Stomach smooth muscle (tissue), 2 donors: ENCODE results near the gene ZNF8.
A peak's percentile ranks its signal among the peaks of the same experiment; 100 is the strongest.
"Not testable (repeated sequence)": the region's sequence is repeated elsewhere in the genome, so short reads cannot be mapped to it uniquely, and the experiment has no call there.

Experiments
- H3K27ac ChIP-seq: one replicate; pipeline ENCODE4 v1.7.0; 2013; ENCODE audit warnings: mild to moderate bottlenecking, low read length, inconsistent platforms
- H3K27me3 ChIP-seq, 2 donors: one replicate each; pipeline ENCODE4 v1.7.0; 2013; ENCODE audit warnings: low read length in 2 of 2; ENCODE audit not compliant: insufficient read depth in 2 of 2, control insufficient read depth in 1 of 2
- H3K36me3 ChIP-seq, 2 donors: one replicate each; pipeline ENCODE4 v1.7.0; 2013; ENCODE audit warnings: low read length in 2 of 2; ENCODE audit not compliant: control insufficient read depth in 2 of 2, insufficient read depth in 2 of 2
- H3K4me1 ChIP-seq: one replicate; pipeline ENCODE4 v1.7.0; 2013; ENCODE audit warnings: low read length; ENCODE audit not compliant: control insufficient read depth, insufficient read depth
- H3K4me3 ChIP-seq, 2 donors: one replicate each; pipeline ENCODE4 v1.7.0; 2013; ENCODE audit warnings: low read length in 2 of 2
- H3K9ac ChIP-seq, 2 donors: one replicate each; pipeline ENCODE4 v1.7.0; 2013; ENCODE audit warnings: low read length in 2 of 2, mild to moderate bottlenecking in 1 of 2
- H3K9me3 ChIP-seq, 2 donors: one replicate each; pipeline ENCODE4 v1.7.0; 2013; ENCODE audit warnings: low read length in 2 of 2; ENCODE audit not compliant: control insufficient read depth in 2 of 2
- donor health status: healthy.
- donor health status: Pancreatic carcinoma.

The ZNF8 gene

GRCh38 chr19:58294743-58295374 is 16.1 kb downstream of the ZNF8 start:
- H3K9me3 ChIP-seq: peaks cover 7 to 20% of the 10 kb centered on the region in 2 donors
- H3K4me1 ChIP-seq: no peaks in the 10 kb centered on the region
- no peaks in the 10 kb centered on the region for H3K27me3 ChIP-seq
- H3K9ac ChIP-seq: no peak overlapping the region
- H3K4me3 ChIP-seq: no peak overlapping the region
- peaks cover 43 to 45% of the 10 kb centered on the region in 2 donors for H3K36me3 ChIP-seq
- no peak overlapping the region for H3K27ac ChIP-seq

GRCh38 chr19:58296104-58296503 is 17.3 kb downstream of the ZNF8 start:
- Histone ChIP-seq H3K9ac (no peak overlapping the region), H3K4me1 (no peaks in the 10 kb centered on the region), H3K27ac (no peak overlapping the region), H3K36me3 (peaks cover 49 to 54% of the 10 kb centered on the region in 2 donors), H3K9me3 (peaks cover 7 to 20% of the 10 kb centered on the region in 2 donors), H3K4me3 (no peak overlapping the region), H3K27me3 (no peaks in the 10 kb centered on the region)

- H3K9ac ChIP-seq: no peak overlapping the region
- no peak overlapping the region for H3K4me3 ChIP-seq
- peaks cover 13 to 22% of the 10 kb centered on the region in 2 donors for H3K36me3 ChIP-seq
- H3K27ac ChIP-seq: no peak overlapping the region
- H3K4me1 ChIP-seq: no peaks in the 10 kb centered on the region
- no peaks in the 10 kb centered on the region for H3K27me3 ChIP-seq
- no peaks in the 10 kb centered on the region for H3K9me3 ChIP-seq
Observed at GRCh38 chr19:58300620-58301019, 21.9 kb downstream of the ZNF8 start.

- Histone ChIP-seq H3K27me3 (no peaks in the 10 kb centered on the region), H3K4me1 (peaks cover 10% of the 10 kb centered on the region), H3K36me3 (peaks cover 23 to 28% of the 10 kb centered on the region in 2 donors), H3K4me3 (peak overlapping the region in 1 of 2 donors; percentile 99), H3K9me3 (no peaks in the 10 kb centered on the region), H3K9ac (peak overlapping the region in 1 of 2 donors; percentile 68), H3K27ac (peak overlapping the region; percentile 58)
Observed at GRCh38 chr19:58304255-58304654, 25.5 kb downstream of the ZNF8 start.

GRCh38 chr19:58304748-58305064 is 26.0 kb downstream of the ZNF8 start:
- H3K4me3 ChIP-seq: peak overlapping the region; percentile 98 to 99
- no peaks in the 10 kb centered on the region for H3K9me3 ChIP-seq
- peak overlapping the region; percentile 58 for H3K27ac ChIP-seq
- H3K36me3 ChIP-seq: peaks cover 23 to 28% of the 10 kb centered on the region in 2 donors
- no peaks in the 10 kb centered on the region for H3K27me3 ChIP-seq
- peaks cover 10% of the 10 kb centered on the region for H3K4me1 ChIP-seq
- peak overlapping the region; percentile 68 to 79 for H3K9ac ChIP-seq

- peaks cover 10% of the 10 kb centered on the region for H3K4me1 ChIP-seq
- H3K27me3 ChIP-seq: no peaks in the 10 kb centered on the region
- H3K9me3 ChIP-seq: no peaks in the 10 kb centered on the region
- peak within 1 kb of the TSS; percentile 58 for H3K27ac ChIP-seq
- H3K9ac ChIP-seq: peak within 1 kb of the TSS; percentile 94 to 97
- peaks cover 20 to 22% of the 10 kb centered on the region in 2 donors for H3K36me3 ChIP-seq
- peak within 1 kb of the TSS; percentile 98 to 99 for H3K4me3 ChIP-seq
Observed at GRCh38 chr19:58305065-58305931, 26.5 kb downstream of the ZNF8 start, which contains the start of gene ERVK3-1. TSS of gene ERVK3-1 (plus strand) at chr19:58305377. CDS start at chr19:58312169, 6,792 bp downstream.

GRCh38 chr19:58305932-58306323 is 27.2 kb downstream of the ZNF8 start:
- Histone ChIP-seq H3K9ac (peak overlapping the region; percentile 94 to 97), H3K27ac (peak overlapping the region; percentile 58), H3K27me3 (no peaks in the 10 kb centered on the region), H3K4me3 (peak overlapping the region; percentile 98 to 99), H3K9me3 (no peaks in the 10 kb centered on the region), H3K36me3 (peaks cover 15% of the 10 kb centered on the region in 2 donors), H3K4me1 (peaks cover 10% of the 10 kb centered on the region)

GRCh38 chr19:58307736-58308135 is 29.0 kb downstream of the ZNF8 start:
- Histone ChIP-seq H3K4me3 (no peak overlapping the region), H3K27ac (no peak overlapping the region), H3K36me3 (peaks cover 22 to 30% of the 10 kb centered on the region in 2 donors), H3K27me3 (no peaks in the 10 kb centered on the region), H3K4me1 (peaks cover 10% of the 10 kb centered on the region), H3K9me3 (no peaks in the 10 kb centered on the region), H3K9ac (no peak overlapping the region)

GRCh38 chr19:58310685-58311084 is 31.9 kb downstream of the ZNF8 start:
- H3K27ac ChIP-seq, H3K9ac ChIP-seq, H3K4me1 ChIP-seq, H3K9me3 ChIP-seq, H3K27me3 ChIP-seq, H3K4me3 ChIP-seq: not testable (repeated sequence)
- peaks cover 42 to 52% of the 10 kb centered on the region in 2 donors for H3K36me3 ChIP-seq

- Histone ChIP-seq H3K9ac (no peak overlapping the region), H3K4me3 (no peak overlapping the region), H3K27ac (no peak overlapping the region), H3K36me3 (peaks cover 42 to 56% of the 10 kb centered on the region in 2 donors), H3K4me1 (peaks cover 3% of the 10 kb centered on the region), H3K9me3 (no peaks in the 10 kb centered on the region), H3K27me3 (no peaks in the 10 kb centered on the region)
Observed at GRCh38 chr19:58311345-58311865, 32.6 kb downstream of the ZNF8 start.
